Natural killer cell treated with Interleukin-12 subunit alpha and Interleukin-12 subunit beta and Interleukin-15 and Interleukin-18, amount 100 ng/mL, for 72 hours (primary cell): Measurements from ENCODE around the gene CFAP100. TPM values are rescaled to one million over a fixed set of nuclear protein-coding genes. Genes with fewer than 3 reads are reported as not detected.

Experiments used
- ATAC-seq, 2 donors: fragments of 150-1000 bp; cut with Tn5 transposase in 1 of 2; sonication (Bioruptor Pico), chemical (Tn5 transposase) in 1 of 2; 2 replicates each; pipeline ENCODE4 v1.10.0; 2021
- DNase-seq: peaks from one replicate; pipeline ENCODE4 v3.0.0; 2022; ENCODE audit warnings: low spot score
- H3K27ac Mint-ChIP-seq, 2 donors: 1 replicate in 1 of 2; 2 replicates in 1 of 2; pipeline ENCODE4 v1.8.0; 2022; ENCODE audit warnings: mixed read lengths in 2 of 2, mild to moderate bottlenecking in 1 of 2, moderate library complexity in 1 of 2
- H3K27me3 Mint-ChIP-seq, 2 donors: 1 replicate in 1 of 2; 2 replicates in 1 of 2; pipeline ENCODE4 v1.8.0; 2022; ENCODE audit warnings: mixed read lengths in 2 of 2
- H3K36me3 Mint-ChIP-seq: one replicate; pipeline ENCODE4 v1.8.0; 2022; ENCODE audit warnings: mixed read lengths
- H3K4me1 Mint-ChIP-seq, 2 donors: 1 replicate in 1 of 2; 2 replicates in 1 of 2; pipeline ENCODE4 v1.8.0; 2022; ENCODE audit warnings: low read depth in 2 of 2, mixed read lengths in 2 of 2, mild to moderate bottlenecking in 1 of 2
- H3K4me3 Mint-ChIP-seq: one replicate; pipeline ENCODE4 v1.8.0; 2022; ENCODE audit warnings: mixed read lengths
- H3K9me3 Mint-ChIP-seq: 2 replicates; pipeline ENCODE4 v1.8.0; 2022; ENCODE audit warnings: mixed read lengths
- total RNA-seq, 2 donors: library from RNA; stranded (reverse); gene quantifications; one replicate each; pipeline ENCODE4 v1.2.3, GENCODE V29; 2022

CFAP100 gene
- total RNA-seq, 2 donors from 2014 or later, result not detected

- Mint-ChIP-seq H3K4me1 (no peaks in the 10 kb centered on the region), H3K27me3 (peaks cover 10 to 16% of the 10 kb centered on the region in 2 donors), H3K36me3 (no peaks in the 10 kb centered on the region), H3K4me3 (no peak overlapping the region), H3K27ac (no peak overlapping the region), H3K9me3 (no peaks in the 10 kb centered on the region)
- DNase-seq (no peak), ATAC-seq (no peak)
Measured at GRCh38 chr3:126375835-126376331, 18.8 kb upstream of the CFAP100 start.

- Mint-ChIP-seq H3K4me1 (no peaks in the 10 kb centered on the region), H3K9me3 (no peaks in the 10 kb centered on the region), H3K27me3 (peaks cover 10 to 16% of the 10 kb centered on the region in 2 donors), H3K27ac (no peak overlapping the region), H3K36me3 (no peaks in the 10 kb centered on the region), H3K4me3 (no peak overlapping the region)
- no peak for DNase-seq
- no peak for ATAC-seq
Measured at GRCh38 chr3:126376444-126376843, 18.3 kb upstream of the CFAP100 start.

GRCh38 chr3:126377211-126377610 is 17.5 kb upstream of the CFAP100 start:
- no peak overlapping the region for H3K27ac Mint-ChIP-seq
- no peaks in the 10 kb centered on the region for H3K4me1 Mint-ChIP-seq
- DNase-seq, result no peak
- no peaks in the 10 kb centered on the region for H3K9me3 Mint-ChIP-seq
- peaks cover 8 to 16% of the 10 kb centered on the region in 2 donors for H3K27me3 Mint-ChIP-seq
- no peaks in the 10 kb centered on the region for H3K36me3 Mint-ChIP-seq
- H3K4me3 Mint-ChIP-seq, result no peak overlapping the region
- ATAC-seq, result no peak

GRCh38 chr3:126378341-126378751 is 16.4 kb upstream of the CFAP100 start:
- no peak overlapping the region for H3K27ac Mint-ChIP-seq
- no peak overlapping the region for H3K4me3 Mint-ChIP-seq
- H3K27me3 Mint-ChIP-seq, result peaks cover 8 to 22% of the 10 kb centered on the region in 2 donors
- DNase-seq (no peak), ATAC-seq (no peak)
- no peaks in the 10 kb centered on the region for H3K4me1 Mint-ChIP-seq
- no peaks in the 10 kb centered on the region for H3K9me3 Mint-ChIP-seq
- no peaks in the 10 kb centered on the region for H3K36me3 Mint-ChIP-seq

GRCh38 chr3:126380011-126380768 is 14.5 kb upstream of the CFAP100 start:
- no peaks in the 10 kb centered on the region for H3K36me3 Mint-ChIP-seq
- ATAC-seq, result peak in 1 of 2 donors; percentile 32

GRCh38 chr3:126381966-126382365 is 12.7 kb upstream of the CFAP100 start:
- DNase-seq (no peak), ATAC-seq (no peak)
- Mint-ChIP-seq H3K27ac (no peak overlapping the region), H3K4me1 (no peaks in the 10 kb centered on the region), H3K4me3 (no peak overlapping the region), H3K9me3 (no peaks in the 10 kb centered on the region), H3K36me3 (no peaks in the 10 kb centered on the region), H3K27me3 (peaks cover 20 to 39% of the 10 kb centered on the region in 2 donors)

More at GRCh38 chr3:126380011-126380768, 14.5 kb upstream of the CFAP100 start:
- H3K4me1 Mint-ChIP-seq, result no peaks in the 10 kb centered on the region
- H3K27ac Mint-ChIP-seq, result no peak overlapping the region
- H3K27me3 Mint-ChIP-seq, result peaks cover 17 to 38% of the 10 kb centered on the region in 2 donors
- no peaks in the 10 kb centered on the region for H3K9me3 Mint-ChIP-seq
- DNase-seq, result no peak
- H3K4me3 Mint-ChIP-seq, result no peak overlapping the region

GRCh38 chr3:126389112-126389793 is 5.5 kb upstream of the CFAP100 start:
- ATAC-seq (peak; percentile 56 to 80), DNase-seq (no peak)
- Mint-ChIP-seq H3K9me3 (no peaks in the 10 kb centered on the region), H3K4me1 (peaks cover 0 to 4% of the 10 kb centered on the region in 2 donors), H3K4me3 (no peak overlapping the region), H3K27ac (no peak overlapping the region), H3K36me3 (no peaks in the 10 kb centered on the region), H3K27me3 (peaks cover 50 to 60% of the 10 kb centered on the region in 2 donors)

- DNase-seq (no peak), ATAC-seq (no peak)
- Mint-ChIP-seq H3K4me3 (no peak overlapping the region), H3K27me3 (peaks cover 46 to 56% of the 10 kb centered on the region in 2 donors), H3K4me1 (peaks cover 0 to 4% of the 10 kb centered on the region in 2 donors), H3K9me3 (no peaks in the 10 kb centered on the region), H3K36me3 (no peaks in the 10 kb centered on the region), H3K27ac (no peak overlapping the region)
Measured at GRCh38 chr3:126389794-126390146, 4.9 kb upstream of the CFAP100 start.

GRCh38 chr3:126390201-126390600 is 4.5 kb upstream of the CFAP100 start:
- H3K27me3 Mint-ChIP-seq, result peaks cover 49 to 55% of the 10 kb centered on the region in 2 donors
- H3K9me3 Mint-ChIP-seq, result no peaks in the 10 kb centered on the region
- H3K4me1 Mint-ChIP-seq, result peaks cover 0 to 4% of the 10 kb centered on the region in 2 donors
- DNase-seq (no peak), ATAC-seq (no peak)
- H3K4me3 Mint-ChIP-seq, result no peak overlapping the region
- no peak overlapping the region for H3K27ac Mint-ChIP-seq
- H3K36me3 Mint-ChIP-seq, result no peaks in the 10 kb centered on the region

GRCh38 chr3:126390751-126391150 is 4.0 kb upstream of the CFAP100 start:
- H3K27me3 Mint-ChIP-seq, result peaks cover 53 to 59% of the 10 kb centered on the region in 2 donors
- H3K4me1 Mint-ChIP-seq, result peaks cover 0 to 4% of the 10 kb centered on the region in 2 donors

GRCh38 chr3:126391631-126392030 is 3.1 kb upstream of the CFAP100 start:
- no peak for ATAC-seq
- no peak overlapping the region for H3K4me3 Mint-ChIP-seq
- H3K36me3 Mint-ChIP-seq, result no peaks in the 10 kb centered on the region
- peaks cover 0 to 4% of the 10 kb centered on the region in 2 donors for H3K4me1 Mint-ChIP-seq
- no peaks in the 10 kb centered on the region for H3K9me3 Mint-ChIP-seq
- DNase-seq, result no peak
- H3K27me3 Mint-ChIP-seq, result peaks cover 50 to 59% of the 10 kb centered on the region in 2 donors
- H3K27ac Mint-ChIP-seq, result no peak overlapping the region

More at GRCh38 chr3:126390751-126391150, 4.0 kb upstream of the CFAP100 start:
- no peaks in the 10 kb centered on the region for H3K9me3 Mint-ChIP-seq
- no peak overlapping the region for H3K4me3 Mint-ChIP-seq
- ATAC-seq, result no peak
- no peak overlapping the region for H3K27ac Mint-ChIP-seq
- no peak for DNase-seq
- H3K36me3 Mint-ChIP-seq, result no peaks in the 10 kb centered on the region

- no peak overlapping the region for H3K27ac Mint-ChIP-seq
- peaks cover 0 to 4% of the 10 kb centered on the region in 2 donors for H3K4me1 Mint-ChIP-seq
- no peak overlapping the region for H3K4me3 Mint-ChIP-seq
- DNase-seq, result no peak
- no peaks in the 10 kb centered on the region for H3K9me3 Mint-ChIP-seq
- no peaks in the 10 kb centered on the region for H3K36me3 Mint-ChIP-seq
- ATAC-seq, result no peak
- peaks cover 50 to 59% of the 10 kb centered on the region in 2 donors for H3K27me3 Mint-ChIP-seq
Measured at GRCh38 chr3:126392246-126392645, 2.5 kb upstream of the CFAP100 start.

- DNase-seq (no peak), ATAC-seq (no peak)
- H3K4me1 Mint-ChIP-seq, result peaks cover 0 to 4% of the 10 kb centered on the region in 2 donors
- H3K36me3 Mint-ChIP-seq, result no peaks in the 10 kb centered on the region
- H3K27ac Mint-ChIP-seq, result no peak overlapping the region
- no peaks in the 10 kb centered on the region for H3K9me3 Mint-ChIP-seq
- no peak overlapping the region for H3K4me3 Mint-ChIP-seq
- H3K27me3 Mint-ChIP-seq, result peaks cover 45 to 51% of the 10 kb centered on the region in 2 donors
Measured at GRCh38 chr3:126393563-126393962, 1.1 kb upstream of the CFAP100 start.

- Mint-ChIP-seq H3K4me3 (no peak overlapping the region), H3K36me3 (no peaks in the 10 kb centered on the region), H3K27me3 (peaks cover 40 to 44% of the 10 kb centered on the region in 2 donors), H3K27ac (no peak overlapping the region), H3K4me1 (no peaks in the 10 kb centered on the region), H3K9me3 (no peaks in the 10 kb centered on the region)
- DNase-seq, result no peak
- no peak for ATAC-seq
Measured at GRCh38 chr3:126394977-126395321, 240 bp downstream of the CFAP100 start.
